H1 (cell line): ENCODE measurements around the gene ADGRA3. TPM values are rescaled to one million over a fixed set of nuclear protein-coding genes. Genes with fewer than 3 reads are reported as not detected.

Source experiments
- CTCF ChIA-PET: fragments of 300-600 bp; sonication (Branson Sonifier 250); formaldehyde crosslinking; loops from one replicate; lab custom pipeline; 2021; ENCODE audit not compliant: partially characterized antibody; lab: Charles Lee
- POLR2A ChIA-PET: fragments of 300-600 bp; sonication (Branson Sonifier 250); formaldehyde crosslinking; loops from one replicate; lab custom pipeline; 2021; ENCODE audit warnings: inconsistent platforms; ENCODE audit not compliant: partially characterized antibody; lab: Charles Lee
- DNase-seq, 2 experiments: peaks; one replicate each; pipeline versions ENCODE4 v3.0.0 to v3.0.0-alpha.2; 2010 to 2022; ENCODE audit warnings: low spot score in 2 of 2, low read depth in 1 of 2, mixed read lengths in 1 of 2
- FAIRE-seq: peaks from 2 replicates; lab custom pipeline; 2011; peaks lifted over from hg19 to GRCh38; lab: Jason Lieb, UNC
- H2AFZ ChIP-seq: 2 replicates; pipeline ENCODE4 v1.8.1; 2012; ENCODE audit warnings: low read length, inconsistent platforms
- H2AK5ac ChIP-seq: 2 replicates; pipeline ENCODE4 v1.6.1; 2013; ENCODE audit warnings: low read depth, low read length
- H2BK120ac ChIP-seq: replicated peaks from 2 replicates; pipeline ENCODE3; 2013; ENCODE audit warnings: low read depth, low read length, inconsistent platforms
- H2BK12ac ChIP-seq: 2 replicates; pipeline ENCODE4 v1.6.1; 2013; ENCODE audit warnings: low read depth, low read length
- H2BK15ac ChIP-seq: 2 replicates; pipeline ENCODE4 v1.6.1; 2013; ENCODE audit warnings: low read length
- H2BK20ac ChIP-seq: 2 replicates; pipeline ENCODE4 v1.6.1; 2013; ENCODE audit warnings: low read length
- H2BK5ac ChIP-seq: 2 replicates; pipeline ENCODE4 v1.6.1; 2013; ENCODE audit warnings: low read depth, low read length
- H3K14ac ChIP-seq: 2 replicates; pipeline ENCODE4 v1.6.1; 2013; ENCODE audit warnings: inconsistent platforms; ENCODE audit not compliant: insufficient read length
- H3K18ac ChIP-seq: 2 replicates; pipeline ENCODE4 v1.6.1; 2013; ENCODE audit warnings: low read length; ENCODE audit errors: extremely low read depth
- H3K23ac ChIP-seq: 2 replicates; pipeline ENCODE4 v1.6.1; 2013; ENCODE audit warnings: inconsistent platforms; ENCODE audit not compliant: insufficient read length
- H3K23me2 ChIP-seq: 2 replicates; pipeline ENCODE4 v1.6.1; 2013; ENCODE audit warnings: low read depth, low read length
- H3K27ac ChIP-seq: 2 replicates; pipeline ENCODE4 v1.6.1; 2011; ENCODE audit warnings: low read depth, low read length, inconsistent platforms
- H3K27me3 ChIP-seq, 4 experiments: replicated peaks in 1 of 4; 1 replicate in 1 of 4; 2 replicates in 3 of 4; pipeline versions ENCODE4 v1.6.1 to v1.8.1; 2011 to 2013; ENCODE audit warnings: low read length in 3 of 4, mild to moderate bottlenecking in 3 of 4, inconsistent platforms in 2 of 4, mixed read lengths in 2 of 4, moderate library complexity in 1 of 4; ENCODE audit not compliant: control insufficient read depth in 3 of 4, insufficient read depth in 3 of 4; ENCODE audit errors: extremely low read depth in 1 of 4
- H3K36me3 ChIP-seq, 4 experiments: 2 replicates each; pipeline versions ENCODE4 v1.6.1 to v1.8.1; 2011 to 2013; ENCODE audit warnings: mild to moderate bottlenecking in 4 of 4, low read length in 3 of 4, moderate library complexity in 2 of 4, control low read depth in 1 of 4, inconsistent platforms in 1 of 4; ENCODE audit not compliant: insufficient read depth in 4 of 4, control insufficient read depth in 2 of 4
- H3K4ac ChIP-seq: replicated peaks from 2 replicates; pipeline ENCODE3; 2013; ENCODE audit warnings: low read length, low read depth, mixed read lengths, inconsistent platforms; ENCODE audit not compliant: insufficient read length
- H3K4me1 ChIP-seq, 4 experiments: replicated peaks in 1 of 4; 1 replicate in 1 of 4; 2 replicates in 3 of 4; pipeline versions ENCODE4 v1.6.1 to v1.8.1; 2011 to 2013; ENCODE audit warnings: low read length in 3 of 4, inconsistent platforms in 2 of 4, mixed read lengths in 1 of 4; ENCODE audit not compliant: insufficient read depth in 4 of 4, control insufficient read depth in 3 of 4
- H3K4me2 ChIP-seq, 2 experiments: 2 replicates each; pipeline versions ENCODE4 v1.6.1 to v1.8.1; 2011 to 2013; ENCODE audit warnings: low read depth in 2 of 2, low read length in 2 of 2, control low read depth in 1 of 2, inconsistent platforms in 1 of 2, mild to moderate bottlenecking in 1 of 2; ENCODE audit not compliant: insufficient read depth in 1 of 2
- H3K4me3 ChIP-seq, 4 experiments: fragments of 200-600, 300-600 bp in 1 of 4; sonication (generic), shearing (Covaris generic), sonication (Bioruptor Twin) in 1 of 4; 2 replicates each; pipeline versions ENCODE4 v1.5.1 to v1.8.1; 2011 to 2016; ENCODE audit warnings: low read length in 4 of 4, low read depth in 3 of 4, control low read depth in 2 of 4, inconsistent platforms in 2 of 4, mild to moderate bottlenecking in 2 of 4, mixed read lengths in 1 of 4, moderate library complexity in 1 of 4; ENCODE audit not compliant: insufficient read depth in 2 of 4; ENCODE audit errors: extremely low read depth in 1 of 4
- H3K56ac ChIP-seq: replicated peaks from 2 replicates; pipeline ENCODE3; 2013; ENCODE audit warnings: low read depth, mild to moderate bottlenecking, mixed read lengths, low read length, inconsistent platforms; ENCODE audit not compliant: insufficient read length
- H3K79me1 ChIP-seq: 2 replicates; pipeline ENCODE4 v1.6.1; 2013; ENCODE audit warnings: low read depth, low read length, control low read depth
- H3K79me2 ChIP-seq, 2 experiments: 2 replicates each; pipeline versions ENCODE4 v1.6.1 to v1.8.1; 2012 to 2013; ENCODE audit warnings: low read length in 2 of 2, mild to moderate bottlenecking in 2 of 2, inconsistent platforms in 1 of 2; ENCODE audit not compliant: insufficient read depth in 2 of 2, control insufficient read depth in 1 of 2
- H3K9ac ChIP-seq, 4 experiments: replicated peaks in 1 of 4; 1 replicate in 1 of 4; 2 replicates in 3 of 4; pipeline versions ENCODE4 v1.6.1 to v1.8.1; 2011 to 2013; ENCODE audit warnings: low read depth in 3 of 4, low read length in 3 of 4, control low read depth in 2 of 4, mild to moderate bottlenecking in 2 of 4, moderate library complexity in 2 of 4, inconsistent platforms in 1 of 4; ENCODE audit errors: extremely low read depth in 1 of 4
- H3K9me3 ChIP-seq, 2 experiments: 2 replicates each; pipeline versions ENCODE4 v1.6.1 to v1.8.1; 2012 to 2013; ENCODE audit warnings: mild to moderate bottlenecking in 2 of 2, moderate library complexity in 2 of 2, control low read depth in 1 of 2, inconsistent platforms in 1 of 2, low read depth in 1 of 2, low read length in 1 of 2, mixed read lengths in 1 of 2; ENCODE audit not compliant: insufficient read depth in 2 of 2
- H4K20me1 ChIP-seq, 2 experiments: replicated peaks in 1 of 2; 2 replicates each; pipeline versions ENCODE3 to v1.8.1; 2011 to 2013; ENCODE audit warnings: inconsistent platforms in 2 of 2, low read length in 2 of 2, mild to moderate bottlenecking in 1 of 2; ENCODE audit not compliant: insufficient read depth in 2 of 2, control insufficient read depth in 1 of 2
- H4K5ac ChIP-seq: 2 replicates; pipeline ENCODE4 v1.6.1; 2013; ENCODE audit warnings: low read length, low read depth, mixed read lengths, inconsistent platforms; ENCODE audit not compliant: insufficient read length
- H4K8ac ChIP-seq: 2 replicates; pipeline ENCODE4 v1.8.0; 2013; ENCODE audit warnings: mild to moderate bottlenecking, moderate library complexity, low read length, inconsistent platforms; ENCODE audit not compliant: insufficient read depth; ENCODE audit errors: extremely low read depth
- H4K91ac ChIP-seq: replicated peaks from 2 replicates; pipeline ENCODE3; 2013; ENCODE audit warnings: low read length, mixed read lengths, inconsistent platforms; ENCODE audit not compliant: insufficient read length
- CHD1 ChIP-seq: IDR thresholded peaks from 2 replicates; pipeline ENCODE4 v1.6.1; 2012; ENCODE audit warnings: low read depth, low read length, improper control_type of control experiment
- CHD2 ChIP-seq: IDR thresholded peaks from 2 replicates; pipeline ENCODE4 v1.6.1; 2012; ENCODE audit warnings: low read length, improper control_type of control experiment
- JUND ChIP-seq: IDR thresholded peaks from 2 replicates; pipeline ENCODE4 v1.6.1; 2011; ENCODE audit warnings: mild to moderate bottlenecking, improper control_type of control experiment, low read length
- NANOG ChIP-seq: IDR thresholded peaks from 2 replicates; pipeline ENCODE4 v1.6.1; 2011; ENCODE audit warnings: low read length, low read depth, mild to moderate bottlenecking, inconsistent platforms; ENCODE audit not compliant: insufficient read depth, poor library complexity, severe bottlenecking
- POLR2A ChIP-seq, 2 experiments: IDR thresholded peaks; 1 replicate in 1 of 2; 2 replicates in 1 of 2; pipeline ENCODE4 v1.6.1; 2011; ENCODE audit warnings: low read depth in 2 of 2, low read length in 2 of 2, mild to moderate bottlenecking in 2 of 2; ENCODE audit errors: control extremely low read depth in 1 of 2
- RAD21 ChIP-seq, 2 experiments: IDR thresholded peaks in 1 of 2; conservative IDR thresholded peaks in 1 of 2; 2 replicates each; pipeline ENCODE4 v1.6.1; 2011; ENCODE audit warnings: low read depth in 2 of 2, low read length in 2 of 2, improper control_type of control experiment in 1 of 2, inconsistent platforms in 1 of 2, mild to moderate bottlenecking in 1 of 2, moderate library complexity in 1 of 2
- TAF7 ChIP-seq: optimal IDR thresholded peaks from 2 replicates; pipeline ENCODE3; 2011; ENCODE audit warnings: low read depth, mild to moderate bottlenecking, inconsistent platforms, low read length, moderate library complexity, borderline replicate concordance
- WGBS, 2 experiments: shearing (Covaris generic) in 1 of 2; methylation state at CpG; one replicate each; pipeline versions ENCODE4 v1.1.6 to v1.1.7; 2013 to 2015; ENCODE audit warnings: low lambda C conversion rate in 2 of 2, mixed read lengths in 2 of 2, inconsistent platforms in 1 of 2, low coverage in 1 of 2, missing lambda C conversion rate in 1 of 2; ENCODE audit not compliant: insufficient replicate concordance in 2 of 2, insufficient coverage in 1 of 2, insufficient read length in 1 of 2; ENCODE audit errors: extremely low coverage in 1 of 2, missing lambda C conversion rate in 1 of 2; 5-methylcytosine and 5-hydroxymethylcytosine counted together
- polyA plus RNA-seq, 7 experiments: library from polyadenylated mRNA; depleted of rRNA in 3 of 7; stranded (reverse) in 5 of 7; unstranded in 2 of 7; fragments of >200 nt in 5 of 7; fragments of 200-250 nt in 2 of 7; gene quantifications; 1 replicate in 5 of 7; 2 replicates in 1 of 7; 4 replicates in 1 of 7; pipeline versions ENCODE4 v1.2.1 to v1.2.3, GENCODE V29; 2011 to 2013; ENCODE audit warnings: missing spikeins in 2 of 7, mixed read lengths in 2 of 7
- total RNA-seq: library from RNA; stranded (reverse); fragmentation: NEBNext Ultra II Directional; extraction: Animal tissue kit (Norgen Biotek cat#: 25700); gene quantifications from 2 replicates; pipeline ENCODE4 v1.2.1, GENCODE V29; 2021

ADGRA3 gene
- total and polyA plus RNA-seq, 2 of the 8 experiments (the other 6 are each of a cell fraction or from before 2014, with no cell fraction given) = 31.5 to 63.0 TPM

DNA sequence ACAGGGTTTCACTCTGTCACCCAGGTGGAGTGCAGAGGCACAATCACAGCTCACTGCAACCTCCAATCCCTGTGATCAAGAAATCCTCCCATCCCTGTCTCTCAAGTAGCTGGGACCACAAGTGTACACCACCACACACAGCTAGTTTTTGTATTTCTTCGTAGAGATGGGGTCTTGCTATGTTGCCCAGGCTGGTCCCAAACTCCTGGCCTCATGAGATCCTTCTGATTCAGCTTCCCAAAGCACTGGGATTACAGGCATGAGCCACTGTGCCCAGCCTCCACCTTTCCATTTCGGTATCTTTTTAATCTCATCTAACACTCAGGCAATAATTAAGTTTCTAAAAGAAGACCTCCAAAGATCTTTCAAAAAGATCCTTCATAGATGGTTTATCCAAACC lies 22.9 kb downstream of the ADGRA3 start:
- no peak overlapping the region for H3K4ac ChIP-seq
- H3K79me1 ChIP-seq = no peaks in the 10 kb centered on the region; the same call in 1 of the 2 replicates
- H2AFZ ChIP-seq = no peak overlapping the region
- no peak overlapping the region for H2BK5ac ChIP-seq
- H3K27ac ChIP-seq = no peak overlapping the region
- H3K56ac ChIP-seq = no peak overlapping the region
- H2BK120ac ChIP-seq = no peak overlapping the region
- ChIA-PET CTCF (interaction anchor here (1.1 to 1.7 kb wide), 3 partner anchors 13 to 82 kb away, joined by 3 to 4 read pairs (median 3); no protein-coding TSS in a partner anchor), POLR2A (interaction anchor here (1.2 kb wide), 1 partner anchor 15 kb away, joined by 4 read pairs; no protein-coding TSS in a partner anchor)
- no peaks in the 10 kb centered on the region for H3K23me2 ChIP-seq
- no peak overlapping the region for H2BK20ac ChIP-seq
- FAIRE-seq (no peak), DNase-seq (no peak)
- no peak overlapping the region for H3K4me2 ChIP-seq
- H3K79me2 ChIP-seq = peaks cover 18 to 95% of the 10 kb centered on the region in 2 experiments
- no peaks in the 10 kb centered on the region for H3K27me3 ChIP-seq
- no peaks in the 10 kb centered on the region for H3K36me3 ChIP-seq
- H3K23ac ChIP-seq = no peak overlapping the region
- no peak overlapping the region for H4K8ac ChIP-seq
- no peak overlapping the region for H3K9ac ChIP-seq
- H4K5ac ChIP-seq = no peak overlapping the region
- 89% methylated on average over 2 of the region's 2 CpGs; no CpG with 5 or more reads in 1 of the 2 experiments for WGBS, 2 experiments
- H4K91ac ChIP-seq = no peak overlapping the region
- H3K18ac ChIP-seq = no peak overlapping the region
- no peak overlapping the region for H2BK12ac ChIP-seq
- H2AK5ac ChIP-seq = no peak overlapping the region
- H3K9me3 ChIP-seq = no peaks in the 10 kb centered on the region
- H2BK15ac ChIP-seq = no peak overlapping the region
- no peak overlapping the region for H3K4me3 ChIP-seq
- peaks cover 0 to 11% (median 7%) of the 10 kb centered on the region in 4 experiments; a peak in 4 of 7 replicates for H3K4me1 ChIP-seq
- no peak overlapping the region for H3K14ac ChIP-seq
- peaks cover 5 to 12% of the 10 kb centered on the region in 2 experiments for H4K20me1 ChIP-seq
- TF ChIP-seq JUND (no peak), RAD21 (IDR thresholded peaks at IDR 0.05 in 1 of 2, conservative IDR thresholded peaks at IDR 0.05 in 1 of 2; ENCODE audit: low read depth in 2 of 2, low read length in 2 of 2) (no peak), CHD1 (no peak), TAF7 (no peak), CHD2 (no peak), NANOG (no peak), POLR2A (IDR thresholded peaks at IDR 0.05; ENCODE audit: control extremely low read depth in 1 of 2, low read depth in 2 of 2, low read length in 2 of 2) (no peak)
